ENCODE results near the gene ZNF80.
"Not testable (repeated sequence)": the region's sequence is repeated elsewhere in the genome, so short reads cannot be mapped to it uniquely, and the experiment has no call there.

The ZNF80 gene

DNA sequence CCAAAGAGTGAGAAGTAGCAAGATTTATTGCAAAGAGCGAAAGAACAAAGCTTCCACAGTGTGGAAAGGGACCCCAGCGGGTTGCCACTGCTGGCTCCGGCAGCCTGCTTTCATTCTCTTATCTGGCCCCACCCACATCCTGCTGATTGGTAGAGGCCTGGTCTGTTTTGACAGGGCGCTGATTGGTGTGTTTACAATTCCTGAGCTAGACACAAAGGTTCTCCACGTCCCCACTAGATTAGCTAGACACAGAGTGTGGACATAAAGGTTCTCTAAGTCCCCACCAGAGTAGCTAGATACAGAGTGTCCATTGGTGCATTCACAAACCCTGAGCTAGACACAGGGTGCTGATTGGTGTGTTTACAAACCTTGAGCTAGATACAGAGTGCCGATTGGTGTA is at the start of gene ZNF80:
TSS of gene ZNF80 (minus strand) at position 101 of the 400 bp plus-strand sequence. CDS start 504 bp downstream, outside the sequence.
- not testable (repeated sequence) for DNase-seq

DNA sequence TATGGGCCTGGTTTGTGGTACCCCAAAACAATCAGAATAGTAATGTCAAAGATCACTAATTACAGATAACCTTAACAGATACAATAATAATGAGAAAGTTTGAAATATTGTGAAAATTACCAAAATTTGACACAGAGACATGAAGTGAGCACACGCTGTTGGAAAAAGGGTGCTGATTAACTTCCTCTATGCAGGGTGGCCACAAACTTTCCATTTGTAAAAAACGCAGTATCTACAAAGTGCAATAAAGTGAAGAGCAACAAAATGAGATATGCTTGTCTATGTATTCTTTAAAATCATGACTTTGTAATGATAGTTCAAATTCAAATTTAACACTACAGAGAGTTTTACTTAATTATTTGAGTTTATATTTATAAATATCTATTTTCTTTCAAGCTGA is 48.9 kb upstream of the ZNF80 start:
- DNase-seq = no peak

DNA sequence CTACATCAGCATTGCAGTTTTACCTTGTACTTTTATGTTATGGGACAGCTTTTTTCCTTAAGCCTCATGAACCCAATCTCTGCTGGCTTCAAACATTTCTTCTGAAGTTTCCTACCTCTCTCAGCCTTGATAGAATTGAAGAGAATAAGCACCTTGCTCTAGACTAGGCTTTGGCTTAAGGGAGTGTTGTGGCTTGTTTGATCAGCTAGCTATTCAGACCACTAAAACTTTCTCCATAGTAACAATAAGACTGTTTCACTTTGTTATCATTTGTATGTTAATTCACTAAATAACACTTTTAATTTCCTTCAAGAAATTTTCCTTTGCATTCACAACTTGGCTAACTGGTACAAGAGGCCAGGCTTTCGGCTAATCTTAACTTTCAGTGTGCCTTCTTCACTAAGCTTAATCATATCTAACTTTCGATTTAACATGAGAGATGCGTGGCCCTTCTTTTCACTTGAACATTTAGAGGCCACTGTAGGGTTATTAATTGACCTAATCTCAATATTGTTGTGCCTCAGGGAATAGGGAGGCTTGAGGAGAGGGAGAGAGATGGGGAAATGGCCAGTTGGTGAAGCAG is 48.4 kb upstream of the ZNF80 start:
- DNase-seq = no peak

DNA sequence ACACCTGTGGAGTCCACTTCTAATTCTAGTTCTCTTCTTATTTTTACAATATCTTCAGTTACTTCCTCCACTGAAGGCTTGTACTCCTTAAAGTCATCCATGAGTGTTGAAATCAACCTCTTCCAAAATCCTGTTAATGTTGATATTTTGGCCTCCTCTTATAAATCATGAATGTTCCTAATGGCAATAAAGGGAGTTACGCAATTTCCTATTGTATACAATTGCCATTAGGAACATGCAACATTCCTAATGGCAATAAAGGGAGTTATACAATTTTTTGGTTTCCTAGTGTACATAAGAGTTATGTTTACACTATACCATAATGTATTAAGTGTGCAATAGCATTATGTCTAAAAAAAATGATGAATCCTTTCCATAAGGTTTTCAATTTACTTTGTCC is 47.3 kb upstream of the ZNF80 start:
- DNase-seq = no peak

DNA sequence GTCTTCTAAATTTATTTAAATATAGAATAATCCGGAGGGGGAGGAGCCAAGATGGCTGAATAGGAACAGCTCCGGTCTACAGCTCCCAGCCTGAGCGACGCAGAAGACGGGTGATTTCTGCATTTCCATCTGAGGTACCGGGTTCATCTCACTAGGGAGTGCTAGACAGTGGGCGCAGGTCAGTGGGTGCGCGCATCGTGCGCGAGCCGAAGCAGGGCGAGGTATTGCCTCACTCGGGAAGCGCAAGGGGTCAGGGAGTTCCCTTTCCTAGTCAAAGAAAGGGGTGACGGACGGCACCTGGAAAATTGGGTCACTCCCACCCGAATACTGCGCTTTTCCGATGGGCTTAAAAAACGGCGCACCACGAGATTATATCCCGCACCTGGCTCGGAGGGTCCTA is 39.5 kb upstream of the ZNF80 start:
- DNase-seq = not testable (repeated sequence)

DNA sequence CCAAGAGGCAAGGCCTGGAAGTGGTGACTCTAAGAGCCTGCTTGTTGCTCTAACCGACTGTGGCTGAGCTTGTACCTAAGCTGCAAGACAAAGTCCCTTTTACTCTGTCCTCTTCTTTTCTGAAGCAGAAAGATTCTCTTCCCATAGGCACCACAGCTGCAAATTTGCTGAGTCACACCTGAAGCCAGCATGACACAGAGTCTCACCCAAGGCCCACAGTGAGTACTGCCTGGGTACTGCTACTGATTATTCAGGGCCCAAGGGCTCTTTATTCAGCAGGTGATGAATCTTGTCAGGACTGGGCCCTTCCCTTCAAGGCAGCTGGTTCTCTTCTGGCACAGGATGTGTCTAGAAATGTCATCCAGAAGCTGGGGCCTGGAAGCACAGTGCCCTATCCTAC is 37.6 kb upstream of the ZNF80 start:
- no peak for DNase-seq

DNA sequence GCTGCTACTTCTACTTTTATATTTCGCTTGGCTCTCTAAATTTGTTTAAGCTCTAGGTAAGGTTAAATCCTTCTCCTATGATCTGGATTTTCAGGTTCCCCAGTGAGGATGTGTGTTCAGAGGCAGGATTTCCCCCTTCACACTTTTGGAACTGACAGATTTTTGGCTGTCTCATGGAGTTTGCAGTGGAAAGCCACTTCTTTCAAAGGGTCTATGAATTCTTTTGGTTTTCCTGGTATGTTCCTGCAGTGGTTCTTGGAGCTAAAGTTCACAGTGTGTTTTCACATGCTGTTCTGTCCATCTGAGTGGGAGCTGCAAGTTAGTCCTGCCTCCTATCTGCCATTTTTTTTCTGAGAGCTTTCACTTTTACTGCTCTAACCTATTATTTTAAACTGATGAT is 34.9 kb upstream of the ZNF80 start:
- DNase-seq = no peak

DNA sequence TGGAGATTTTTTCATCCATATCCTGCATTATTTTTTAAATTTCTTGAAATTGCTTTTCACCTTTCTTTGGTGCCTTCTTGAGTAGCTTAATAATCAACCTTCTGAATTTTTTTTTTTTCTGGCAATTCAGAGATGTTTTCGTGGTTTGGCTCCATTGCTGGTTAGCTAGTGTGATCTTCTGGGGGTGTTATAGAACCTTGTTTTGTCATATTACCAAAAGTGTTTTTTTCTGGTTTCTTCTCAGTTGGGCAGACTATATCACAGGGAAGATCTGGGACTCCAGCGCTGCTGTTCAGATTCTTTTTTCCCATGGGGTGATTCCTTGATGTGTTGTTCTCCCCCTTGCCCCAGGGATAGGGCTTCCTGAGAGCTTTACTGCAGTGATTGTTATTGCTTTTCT is 32.6 kb upstream of the ZNF80 start:
- DNase-seq = no peak

DNA sequence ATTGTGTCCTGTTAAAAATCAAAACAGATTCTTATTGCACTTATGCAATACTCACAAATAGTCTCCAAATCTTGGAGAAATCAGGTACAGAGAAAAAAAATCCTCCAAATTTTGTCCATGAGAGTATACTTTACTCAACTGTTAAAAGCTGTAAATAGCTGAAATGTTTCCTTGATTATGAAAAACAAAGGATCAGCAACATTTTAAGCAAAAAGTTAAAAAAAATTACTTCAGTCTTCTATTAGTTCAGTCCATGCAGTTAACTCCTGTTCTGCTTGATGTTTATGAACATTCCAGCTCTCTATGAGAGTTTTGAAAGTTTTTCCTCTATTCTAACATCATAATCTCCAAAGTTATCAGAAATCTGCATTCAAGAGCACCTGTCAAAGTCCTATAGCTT is 22.8 kb upstream of the ZNF80 start:
- no peak for DNase-seq

DNA sequence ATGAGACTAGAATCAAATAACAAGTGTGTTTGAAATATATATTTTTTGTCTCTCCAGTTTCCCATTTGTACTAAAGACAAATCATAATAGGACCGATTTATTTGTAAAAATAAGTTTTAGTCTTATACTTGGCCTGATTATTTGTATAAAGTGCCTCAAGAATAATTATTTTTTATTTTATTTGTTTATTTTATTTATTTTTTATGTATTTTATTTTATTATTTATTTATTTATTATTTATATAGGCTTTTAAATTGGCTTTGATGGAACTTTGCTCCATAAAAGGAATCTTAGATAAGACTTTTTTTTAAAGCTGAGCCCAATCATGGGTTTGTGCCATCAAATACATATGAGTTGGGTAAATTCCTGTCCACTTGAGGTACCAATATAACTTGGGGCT is 22.2 kb upstream of the ZNF80 start:
- no peak for DNase-seq

DNA sequence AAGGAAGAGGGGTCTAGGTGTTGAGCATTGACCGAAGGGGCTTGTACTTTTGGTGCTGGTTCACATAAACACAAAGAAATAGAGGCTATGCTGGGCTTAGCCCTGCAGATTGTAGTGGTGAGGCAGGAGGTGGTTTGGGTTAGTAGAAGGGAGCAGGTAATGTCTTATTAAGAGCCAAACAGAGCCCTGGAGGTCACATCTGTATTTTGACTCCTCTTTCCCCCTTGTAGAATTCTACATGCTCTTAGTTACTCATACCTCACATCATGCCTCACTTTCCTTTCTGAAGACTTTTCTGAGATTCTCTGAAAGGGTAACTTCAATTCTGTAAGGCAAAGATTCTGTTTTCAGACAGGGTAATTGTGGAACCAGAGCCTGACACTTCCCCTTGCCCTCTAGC is 16.1 kb upstream of the ZNF80 start:
- DNase-seq = no peak

DNA sequence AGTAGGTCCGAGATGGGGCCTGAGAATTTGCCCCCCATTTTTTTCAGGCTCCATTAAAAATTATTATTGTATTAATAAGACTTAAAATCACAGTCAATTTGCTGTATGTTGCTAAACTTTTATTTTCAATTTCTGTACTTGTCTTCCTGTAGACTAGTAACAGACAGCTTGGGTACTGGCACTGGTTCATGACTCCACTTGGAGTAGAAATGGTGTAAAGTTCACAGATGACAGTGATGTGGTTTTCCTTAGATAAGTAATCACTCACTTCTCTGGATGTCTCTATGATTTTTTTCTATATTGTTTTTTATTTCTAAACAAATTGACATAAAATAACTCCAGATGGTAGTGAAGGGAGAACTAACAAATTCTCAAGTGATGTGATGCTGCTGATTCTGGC is 15.6 kb upstream of the ZNF80 start:
- DNase-seq = no peak

DNA sequence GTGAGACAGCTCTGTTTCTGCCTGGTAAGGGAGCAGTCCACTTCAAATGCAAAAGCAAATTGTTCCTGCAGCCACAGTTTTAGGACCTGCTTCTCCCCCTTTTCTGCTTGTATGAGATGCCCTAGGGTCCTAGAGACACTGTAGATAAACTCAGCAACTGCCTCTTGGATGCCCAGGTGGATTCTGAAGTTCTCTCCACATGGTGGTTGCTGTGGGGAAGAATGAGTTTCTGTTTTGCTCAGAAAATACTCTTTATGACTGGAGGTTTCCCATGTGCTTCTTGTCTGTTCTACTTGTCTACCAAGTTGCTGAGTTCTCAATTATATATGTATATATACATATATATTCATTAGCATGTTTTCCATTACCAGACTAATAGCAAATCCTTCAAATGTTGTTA is 5.6 kb upstream of the ZNF80 start:
- no peak for DNase-seq

DNA sequence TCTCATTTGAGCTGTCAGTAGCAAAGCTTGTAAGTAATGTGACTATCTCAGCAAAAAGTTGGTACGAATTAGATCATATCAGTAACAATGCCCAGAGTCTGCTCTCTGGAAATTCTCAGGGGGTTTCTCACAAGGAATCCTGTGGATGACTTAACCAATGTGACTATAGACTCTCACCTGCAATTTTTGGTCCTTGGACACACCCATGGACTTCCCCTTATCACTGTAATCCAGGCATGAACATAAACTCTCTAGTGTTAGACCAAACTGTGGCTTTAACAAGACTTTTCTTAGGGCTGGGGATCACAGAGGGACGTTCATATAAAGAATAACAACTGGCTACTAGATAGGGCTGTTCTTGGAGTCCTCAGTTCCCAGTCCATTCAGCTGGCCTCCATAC is 3.9 kb upstream of the ZNF80 start:
- DNase-seq = no peak

DNA sequence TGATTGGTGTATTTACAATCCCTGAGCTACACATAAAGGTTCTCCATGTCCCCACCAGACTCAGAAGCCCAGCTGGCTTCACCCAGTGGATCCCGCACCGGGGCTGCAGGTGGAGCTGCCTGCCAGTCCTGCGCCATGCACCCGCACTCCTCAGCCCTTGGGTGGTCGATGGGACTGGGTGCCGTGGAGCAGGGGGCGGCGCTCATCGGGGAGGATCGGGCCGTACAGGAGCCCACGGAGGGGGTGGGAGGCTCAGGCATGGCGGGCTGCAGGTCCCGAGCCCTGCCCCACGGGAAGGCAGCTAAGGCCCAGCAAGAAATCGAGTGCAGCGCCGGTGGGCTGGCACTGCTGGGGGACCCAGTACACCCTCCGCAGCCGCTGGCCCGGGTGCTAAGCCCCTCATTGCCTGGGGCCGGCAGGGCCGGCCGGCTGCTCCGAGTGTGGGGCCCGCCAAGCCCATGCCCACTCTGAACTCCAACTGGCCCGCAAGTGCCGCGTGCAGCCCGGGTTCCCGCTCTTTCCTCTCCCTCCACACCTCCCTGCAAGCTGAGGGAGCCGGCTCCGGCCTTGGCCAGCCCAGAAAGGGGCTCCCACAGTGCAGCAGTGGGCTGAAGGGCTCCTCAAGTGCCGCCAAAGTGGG is 888 bp upstream of the ZNF80 start:
- DNase-seq = not testable (repeated sequence)

DNA sequence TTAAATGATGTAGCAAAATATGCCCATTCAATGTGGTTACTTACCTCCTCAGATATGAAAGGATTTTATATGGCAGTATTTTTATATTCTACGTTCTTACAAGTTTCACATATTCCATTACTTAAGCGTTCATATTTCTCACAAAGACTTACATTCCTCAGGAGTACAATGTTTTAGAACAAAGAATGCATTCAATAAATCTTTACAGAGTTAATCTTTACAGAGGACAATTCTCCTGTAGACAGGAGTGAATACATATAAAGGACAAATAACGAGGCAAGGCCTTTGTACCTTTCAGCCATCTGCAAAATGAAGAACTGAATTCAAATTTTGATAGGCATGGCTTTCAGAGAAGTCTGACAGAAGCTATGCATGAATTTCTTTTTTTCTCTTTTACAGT is 1.9 kb downstream of the ZNF80 start:
- DNase-seq = no peak

DNA sequence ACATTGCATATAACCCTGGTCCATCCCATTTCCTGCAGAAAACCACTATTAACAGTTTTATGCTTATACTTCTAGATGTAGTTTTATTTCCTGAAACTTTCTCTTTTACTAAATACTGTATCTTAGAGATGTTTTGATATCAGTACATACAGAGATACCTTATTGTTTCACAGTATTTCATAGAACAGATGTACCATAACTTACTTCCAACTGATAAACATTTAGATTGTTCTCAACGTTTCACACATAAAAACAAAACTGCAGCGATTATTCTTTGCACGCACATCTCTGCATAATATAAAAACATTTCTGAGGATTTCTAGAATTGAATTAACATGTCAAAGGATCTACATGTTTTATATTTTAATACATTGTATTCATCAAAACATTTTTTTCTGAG is 2.6 kb downstream of the ZNF80 start:
- DNase-seq = no peak

DNA sequence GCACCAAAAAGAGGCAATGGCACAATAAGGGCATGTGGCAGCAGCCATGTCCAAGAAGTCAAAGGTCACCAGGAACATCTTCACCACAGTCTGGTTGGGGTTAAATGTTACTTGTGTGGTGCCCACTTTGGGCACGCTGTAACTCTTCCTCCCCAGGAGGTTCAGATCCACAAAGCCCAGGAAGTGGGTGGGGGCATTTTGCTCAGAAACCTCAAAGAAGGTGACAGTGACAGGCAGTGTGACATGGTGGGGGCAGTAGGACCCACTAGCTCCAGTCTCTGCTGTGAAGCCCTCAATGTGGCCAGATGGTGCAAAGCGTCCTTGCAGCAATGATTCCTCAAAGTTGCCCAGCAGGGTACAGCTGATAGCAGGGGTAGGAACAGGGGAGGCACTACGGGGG is 5.8 kb downstream of the ZNF80 start:
- DNase-seq = no peak

DNA sequence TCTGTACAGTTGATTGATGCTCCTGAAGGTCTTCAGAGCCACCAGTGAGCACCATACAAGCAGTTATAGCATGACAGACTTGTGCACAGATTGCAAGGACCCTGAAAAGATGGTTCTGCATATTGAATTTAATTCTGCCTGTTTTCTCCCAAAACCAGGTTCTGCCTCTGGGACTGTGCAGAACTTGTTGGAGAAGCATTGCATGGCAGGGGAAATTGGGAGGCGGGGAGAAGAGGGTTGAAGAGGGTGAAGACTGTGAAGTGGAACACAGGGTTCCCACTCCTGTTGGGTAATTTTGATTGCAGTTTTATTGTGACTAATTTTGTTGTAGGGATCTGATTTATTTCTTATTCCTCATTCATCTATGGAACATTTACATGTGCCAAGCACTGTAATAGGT is 10.3 kb downstream of the ZNF80 start:
- DNase-seq = no peak

DNA sequence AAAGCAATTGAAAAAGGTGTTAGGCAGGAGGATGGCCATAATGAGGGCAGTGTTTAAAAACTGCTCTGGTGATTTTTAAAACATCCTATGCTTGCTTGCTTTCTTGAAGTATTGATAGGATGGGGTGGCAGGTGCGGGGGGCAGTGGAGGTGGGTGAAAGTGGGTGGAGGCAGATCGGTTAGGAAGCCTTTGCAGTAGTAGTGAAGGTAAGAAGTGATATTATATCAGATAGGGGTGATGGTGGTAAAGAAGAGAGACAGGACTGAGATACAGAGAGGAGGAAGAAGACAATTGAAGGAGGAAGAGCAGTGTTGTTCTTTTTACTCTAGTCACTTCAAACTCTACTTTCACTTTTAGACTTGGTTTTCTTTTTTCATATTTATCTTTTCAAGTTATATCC is 11.1 kb downstream of the ZNF80 start:
- no peak for DNase-seq

DNA sequence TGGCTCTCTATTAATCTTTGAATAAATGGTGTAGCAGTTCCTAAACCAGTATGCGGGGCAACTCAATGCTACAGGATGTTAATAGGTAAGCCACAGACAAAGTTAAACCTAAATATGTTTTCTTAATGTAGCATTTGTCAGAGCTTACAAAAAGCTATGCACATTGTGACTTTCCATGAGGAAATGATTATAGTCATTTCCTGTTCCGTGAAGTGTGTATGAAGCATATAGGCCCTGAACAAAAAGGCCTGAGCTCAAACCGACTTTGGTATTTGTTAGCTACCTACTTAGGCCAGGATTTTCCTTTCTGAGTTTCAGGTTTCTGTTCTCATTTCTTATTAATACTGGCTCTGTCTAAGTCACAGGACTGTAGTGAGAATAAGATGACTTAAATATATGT is 14.2 kb downstream of the ZNF80 start:
- no peak for DNase-seq

DNA sequence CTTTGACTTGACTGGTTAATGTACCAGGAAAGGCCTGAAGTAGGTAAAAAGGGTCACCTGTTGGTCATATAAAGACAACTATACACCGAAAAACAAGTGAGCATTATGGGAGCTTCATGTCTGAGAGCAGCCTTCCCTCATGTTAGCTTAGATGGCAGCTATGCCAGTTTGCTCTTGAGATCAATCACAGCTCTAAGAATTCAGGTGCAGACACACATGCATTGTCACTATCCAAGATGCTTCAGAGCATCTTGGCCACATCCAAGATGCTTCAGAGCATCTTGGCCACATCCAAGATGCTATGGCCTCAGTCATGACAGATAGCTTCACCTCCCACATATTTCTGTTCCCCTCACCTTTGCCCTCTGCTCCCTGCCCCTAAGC is 15.5 kb downstream of the ZNF80 start:
- no peak for DNase-seq

DNA sequence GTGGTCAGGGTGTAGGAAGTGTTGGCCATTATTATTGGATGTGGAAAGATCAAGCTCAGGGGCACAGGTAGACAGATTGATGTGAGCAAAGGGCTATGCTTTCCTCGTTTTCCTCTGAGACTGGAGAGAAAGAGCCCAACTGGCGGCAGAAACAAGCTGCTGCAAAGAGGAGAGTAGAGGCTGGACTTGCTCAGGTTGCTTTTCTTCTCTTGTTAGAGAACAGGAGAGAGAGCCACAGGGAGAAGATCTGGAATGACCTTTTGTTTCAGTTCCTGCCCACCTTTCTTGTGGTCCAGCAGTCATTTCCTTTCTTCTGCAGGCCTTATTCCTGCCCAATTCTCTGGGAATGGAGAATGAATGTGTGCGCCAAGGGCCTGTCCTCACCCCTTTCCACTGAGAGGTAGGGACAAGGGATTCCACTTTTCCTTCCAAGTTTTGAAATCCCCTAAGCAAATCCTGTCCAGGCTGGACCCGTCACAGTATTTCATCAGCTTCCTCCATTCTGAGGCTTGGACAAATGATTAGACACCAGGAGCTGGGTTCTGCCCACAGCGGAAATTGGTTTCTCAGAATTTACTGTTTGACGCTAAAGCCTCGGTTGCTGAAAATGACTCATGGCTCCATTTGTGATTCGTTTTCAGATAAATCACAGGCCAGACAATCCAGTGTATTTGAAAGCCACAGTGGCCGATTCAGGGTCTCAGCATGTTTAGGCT is 16.1 kb downstream of the ZNF80 start:
- DNase-seq = no peak

DNA sequence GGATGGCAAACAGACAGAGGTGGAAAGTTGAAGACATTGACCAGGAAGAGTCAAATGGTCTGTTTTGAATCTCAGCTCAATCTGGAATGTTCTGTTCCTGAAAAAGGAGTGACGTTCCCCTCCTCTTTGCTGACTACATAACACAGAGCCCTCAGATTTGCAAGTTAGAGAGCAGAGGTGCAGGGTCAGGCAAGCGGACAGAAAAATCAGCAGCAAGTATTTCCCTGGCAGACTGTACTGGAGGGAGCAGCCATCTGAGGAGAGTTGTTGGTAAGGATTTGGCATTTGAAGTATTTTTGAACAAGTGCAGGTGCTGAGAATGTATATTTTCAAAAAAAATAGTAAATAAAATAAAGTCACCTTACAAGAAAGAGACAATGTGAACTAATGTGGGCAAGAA is 17.6 kb downstream of the ZNF80 start:
- DNase-seq = no peak

Measured in NCI-H2029 (cell line).